Ectodermal cell (in vitro differentiated cells): ENCODE results near the gene PLEKHA8. TPM values are rescaled to one million over a fixed set of nuclear protein-coding genes. Genes with fewer than 3 reads are reported as not detected.

Experiments used
- H3K27ac ChIP-seq: 2 replicates; pipeline ENCODE4 v1.7.0; 2013; ENCODE audit warnings: mild to moderate bottlenecking, low read depth, low read length; ENCODE audit not compliant: insufficient read depth, poor library complexity, severe bottlenecking
- H3K27me3 ChIP-seq: 2 replicates; pipeline ENCODE4 v1.7.0; 2013; ENCODE audit warnings: mild to moderate bottlenecking, low read length; ENCODE audit not compliant: insufficient read depth, control insufficient read depth, poor library complexity, severe bottlenecking
- H3K36me3 ChIP-seq: one replicate; pipeline ENCODE4 v1.7.0; 2013; ENCODE audit warnings: low read length; ENCODE audit not compliant: control insufficient read depth, insufficient read depth
- H3K4me1 ChIP-seq: one replicate; pipeline ENCODE4 v1.7.0; 2013; ENCODE audit warnings: low read length; ENCODE audit not compliant: control insufficient read depth, insufficient read depth
- H3K4me3 ChIP-seq: 2 replicates; pipeline ENCODE4 v1.7.0; 2013; ENCODE audit warnings: low read depth, low read length, control low read depth; ENCODE audit not compliant: insufficient read depth
- H3K9me3 ChIP-seq: 2 replicates; pipeline ENCODE4 v1.7.0; 2013; ENCODE audit warnings: mild to moderate bottlenecking, low read length, moderate library complexity; ENCODE audit not compliant: control insufficient read depth
- WGBS, 2 experiments: methylation state at CpG; one replicate each; pipeline ENCODE4 v1.1.7; 2013; ENCODE audit warnings: missing lambda C conversion rate in 2 of 2; 5-methylcytosine and 5-hydroxymethylcytosine counted together
- polyA plus RNA-seq, 4 experiments: library from polyadenylated mRNA; stranded (reverse); fragments of 50-300 nt; gene quantifications; one replicate each; pipeline ENCODE4 v1.2.3, GENCODE V29; 2013

PLEKHA8 gene
- polyA plus RNA-seq (2013, experiment 1 of 4) = 44.7 TPM
- polyA plus RNA-seq (2013, experiment 2 of 4) = 51.3 TPM
- 36.0 TPM for polyA plus RNA-seq (2013, experiment 3 of 4)
- polyA plus RNA-seq (2013, experiment 4 of 4) = 39.7 TPM

GRCh38 chr7:30028216-30028748, at the start of gene PLEKHA8:
Gene PLEKHA8 (plus strand): TSS chr7:30028412. CDS start chr7:30028763, 351 bp downstream.
- Histone ChIP-seq H3K36me3 (no peaks in the 10 kb centered on the region), H3K9me3 (no peaks in the 10 kb centered on the region), H3K27me3 (peaks cover 3% of the 10 kb centered on the region), H3K27ac (peak within 1 kb of the TSS; percentile 88), H3K4me3 (peak within 1 kb of the TSS; percentile 91), H3K4me1 (peaks cover 18% of the 10 kb centered on the region)
- 0% methylated on average over 70 of the region's 70 CpGs for WGBS, 2 experiments

- no peak overlapping the region for H3K4me3 ChIP-seq
- no peaks in the 10 kb centered on the region for H3K9me3 ChIP-seq
- H3K27ac ChIP-seq = no peak overlapping the region
- no peaks in the 10 kb centered on the region for H3K27me3 ChIP-seq
- no peaks in the 10 kb centered on the region for H3K36me3 ChIP-seq
- peaks cover 4% of the 10 kb centered on the region for H3K4me1 ChIP-seq
Observed at GRCh38 chr7:29980151-29980550, 48.1 kb upstream of the PLEKHA8 start.

GRCh38 chr7:29987083-29987482, 41.1 kb upstream of the PLEKHA8 start:
- peaks cover 7% of the 10 kb centered on the region for H3K4me1 ChIP-seq
- H3K36me3 ChIP-seq = no peaks in the 10 kb centered on the region
- no peaks in the 10 kb centered on the region for H3K9me3 ChIP-seq
- H3K27ac ChIP-seq = no peak overlapping the region
- no peak overlapping the region for H3K4me3 ChIP-seq
- WGBS, 2 experiments = 80 to 83% methylated on average over 2 of the region's 2 CpGs
- H3K27me3 ChIP-seq = peaks cover 15% of the 10 kb centered on the region

GRCh38 chr7:29987811-29988317, 40.3 kb upstream of the PLEKHA8 start:
- peaks cover 15% of the 10 kb centered on the region for H3K27me3 ChIP-seq
- no peaks in the 10 kb centered on the region for H3K9me3 ChIP-seq
- no peaks in the 10 kb centered on the region for H3K36me3 ChIP-seq
- 43 to 46% methylated on average over 7 to 8 of the region's 8 CpGs for WGBS, 2 experiments
- peaks cover 7% of the 10 kb centered on the region for H3K4me1 ChIP-seq
- H3K27ac ChIP-seq = peak overlapping the region; percentile 32
- H3K4me3 ChIP-seq = peak overlapping the region; percentile 96

GRCh38 chr7:29988424-29989256, 39.6 kb upstream of the PLEKHA8 start:
- peaks cover 7% of the 10 kb centered on the region for H3K4me1 ChIP-seq
- peak overlapping the region; percentile 32 for H3K27ac ChIP-seq
- H3K4me3 ChIP-seq = peak overlapping the region; percentile 96
- peaks cover 2% of the 10 kb centered on the region for H3K9me3 ChIP-seq
- H3K36me3 ChIP-seq = no peaks in the 10 kb centered on the region
- 2% methylated on average over 75 of the region's 75 CpGs for WGBS, 2 experiments
- peaks cover 15% of the 10 kb centered on the region for H3K27me3 ChIP-seq

GRCh38 chr7:29989257-29989995, 38.8 kb upstream of the PLEKHA8 start, which contains the start of gene SCRN1:
Gene SCRN1 (minus strand): TSS chr7:29989801. CDS start chr7:29969067, 20,734 bp downstream.
- Histone ChIP-seq H3K4me1 (peaks cover 7% of the 10 kb centered on the region), H3K27me3 (peaks cover 15% of the 10 kb centered on the region), H3K36me3 (no peaks in the 10 kb centered on the region), H3K27ac (no peak within 1 kb of the TSS), H3K4me3 (peak within 1 kb of the TSS; percentile 96), H3K9me3 (peaks cover 2% of the 10 kb centered on the region)
- 0% methylated on average over 79 of the region's 79 CpGs for WGBS, 2 experiments

- Histone ChIP-seq H3K9me3 (peaks cover 2% of the 10 kb centered on the region), H3K4me1 (peaks cover 7% of the 10 kb centered on the region)
- 89 to 94% methylated on average over 4 of the region's 4 CpGs for WGBS, 2 experiments
Observed at GRCh38 chr7:29990931-29991330, 37.3 kb upstream of the PLEKHA8 start.

GRCh38 chr7:29991937-29992336, 36.3 kb upstream of the PLEKHA8 start:
- Histone ChIP-seq H3K27ac (no peak overlapping the region), H3K36me3 (no peaks in the 10 kb centered on the region), H3K4me3 (no peak overlapping the region), H3K4me1 (peaks cover 7% of the 10 kb centered on the region), H3K27me3 (peaks cover 15% of the 10 kb centered on the region), H3K9me3 (peaks cover 2% of the 10 kb centered on the region)
- 89 to 94% methylated on average over 5 of the region's 5 CpGs for WGBS, 2 experiments

More at GRCh38 chr7:29990931-29991330, 37.3 kb upstream of the PLEKHA8 start:
- H3K27ac ChIP-seq = no peak overlapping the region
- H3K36me3 ChIP-seq = no peaks in the 10 kb centered on the region
- no peak overlapping the region for H3K4me3 ChIP-seq
- H3K27me3 ChIP-seq = peaks cover 15% of the 10 kb centered on the region

- Histone ChIP-seq H3K27me3 (peaks cover 14% of the 10 kb centered on the region), H3K36me3 (no peaks in the 10 kb centered on the region), H3K4me1 (no peaks in the 10 kb centered on the region), H3K9me3 (peaks cover 2% of the 10 kb centered on the region), H3K4me3 (no peak overlapping the region), H3K27ac (no peak overlapping the region)
- WGBS, 2 experiments = 95 to 96% methylated on average over 3 to 4 of the region's 4 CpGs
Observed at GRCh38 chr7:29993140-29993539, 35.1 kb upstream of the PLEKHA8 start.

GRCh38 chr7:29995652-29996051, 32.6 kb upstream of the PLEKHA8 start:
- no peak overlapping the region for H3K4me3 ChIP-seq
- H3K9me3 ChIP-seq = peaks cover 2% of the 10 kb centered on the region
- no peaks in the 10 kb centered on the region for H3K4me1 ChIP-seq
- no peak overlapping the region for H3K27ac ChIP-seq
- no peaks in the 10 kb centered on the region for H3K27me3 ChIP-seq
- H3K36me3 ChIP-seq = no peaks in the 10 kb centered on the region
